GM23248 (cell line): ENCODE data around the gene FBH1.

Experiments
- EZH2 ChIP-seq: fragments of 200-600 bp; sonication (generic); IDR thresholded peaks from 2 replicates; pipeline ENCODE4 v1.6.1; 2018; ENCODE audit warnings: antibody characterized with exemption, mild to moderate bottlenecking; ENCODE audit not compliant: insufficient read depth, poor library complexity, severe bottlenecking
- EZH2phosphoT487 ChIP-seq: fragments of 200-600 bp; sonication (generic); IDR thresholded peaks from 2 replicates; pipeline ENCODE4 v1.6.1; 2018; ENCODE audit warnings: antibody characterized with exemption, moderate library complexity, mild to moderate bottlenecking, low read depth; ENCODE audit not compliant: insufficient read depth

DNA sequence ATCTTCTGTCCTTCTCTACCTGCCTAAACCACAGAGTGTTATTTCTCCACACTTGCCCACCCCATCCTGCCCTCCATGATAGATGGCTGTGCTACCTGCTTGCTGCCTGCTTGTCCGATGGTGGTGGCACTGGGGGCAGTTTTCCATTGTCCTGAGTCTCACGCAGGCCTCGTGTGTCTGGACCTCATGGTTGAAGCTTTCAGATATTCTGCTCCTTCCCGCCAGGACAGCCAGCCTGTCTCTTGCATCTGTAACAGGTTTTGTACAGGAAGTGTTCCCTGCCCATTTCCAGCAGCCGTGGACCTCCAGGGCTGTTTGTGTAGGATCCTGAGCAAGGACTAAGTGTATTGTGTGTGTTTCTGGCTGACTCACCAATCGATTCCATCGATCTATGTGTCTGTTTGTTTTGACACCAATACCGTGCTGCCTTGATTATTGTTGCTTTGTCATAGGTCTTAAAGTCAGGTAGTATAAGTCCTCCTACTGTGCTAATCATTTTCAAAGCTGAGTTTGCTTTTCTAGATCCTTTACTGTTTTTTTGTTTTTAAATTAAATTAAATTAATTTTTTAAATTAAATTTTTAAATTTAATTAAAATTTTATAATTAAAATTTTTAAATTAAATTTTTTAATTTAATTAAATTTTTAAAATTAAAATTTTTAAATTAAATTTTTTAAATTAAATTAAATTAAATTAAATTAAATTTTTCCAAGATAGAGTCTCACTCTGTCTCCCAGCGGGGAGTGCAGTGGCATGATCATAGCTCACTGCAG, 78.8 kb downstream of the FBH1 start:
- TF ChIP-seq EZH2 = no peak
- TF ChIP-seq EZH2phosphoT487 = no peak
